Transverse colon (tissue), 4 donors: Measurements from ENCODE around the gene SLC17A7. TPM values are rescaled to one million over a fixed set of nuclear protein-coding genes. Genes with fewer than 3 reads are reported as not detected.

Source experiments
- DNase-seq: peaks from one replicate; pipeline ENCODE4 v3.0.0-alpha.2; 2019
- H3K27ac ChIP-seq, 4 donors: fragments of 200-600 bp; sonication (generic); 2 replicates each; pipeline ENCODE4 v1.5.1; 2016 to 2018; ENCODE audit warnings: inconsistent platforms in 4 of 4
- H3K27me3 ChIP-seq: fragments of 200-600 bp; sonication (generic); 2 replicates; pipeline ENCODE4 v1.5.1; 2017; ENCODE audit warnings: inconsistent platforms
- H3K36me3 ChIP-seq, 4 donors: fragments of 200-600 bp; sonication (generic); 2 replicates each; pipeline ENCODE4 v1.5.1; 2017 to 2019; ENCODE audit warnings: inconsistent platforms in 4 of 4
- H3K4me1 ChIP-seq, 4 donors: fragments of 200-600 bp; sonication (generic); 2 replicates each; pipeline ENCODE4 v1.5.1; 2017 to 2020; ENCODE audit warnings: inconsistent platforms in 4 of 4
- H3K4me3 ChIP-seq, 4 donors: fragments of 200-600 bp; sonication (generic); 1 replicate in 1 of 4; 2 replicates in 3 of 4; pipeline versions ENCODE4 v1.5.1 to v1.6.1; 2017 to 2019; ENCODE audit warnings: inconsistent platforms in 4 of 4
- H3K9me3 ChIP-seq, 2 donors: fragments of 200-600 bp; sonication (generic); 2 replicates each; pipeline ENCODE4 v1.5.1; 2017 to 2019; ENCODE audit warnings: inconsistent platforms in 2 of 2
- CTCF ChIP-seq, 5 experiments: fragments of 200-600 bp in 3 of 5; fragments of 450-650 bp in 2 of 5; sonication (generic) in 3 of 5; IDR thresholded peaks; 1 replicate in 2 of 5; 2 replicates in 3 of 5; pipeline ENCODE4 v1.5.1; 2016 to 2017; ENCODE audit warnings: antibody characterized with exemption in 5 of 5, inconsistent platforms in 3 of 5, mild to moderate bottlenecking in 2 of 5, moderate library complexity in 1 of 5
- EP300 ChIP-seq: sonication (generic); formaldehyde crosslinking; IDR thresholded peaks from one replicate; pipeline ENCODE4 v1.6.1; 2017; ENCODE audit warnings: antibody characterized with exemption, low read depth
- POLR2A ChIP-seq: fragments of 450-650 bp; IDR thresholded peaks from one replicate; pipeline ENCODE4 v1.6.1; 2016; ENCODE audit warnings: antibody characterized with exemption, mild to moderate bottlenecking, moderate library complexity
- POLR2AphosphoS5 ChIP-seq, 3 donors: sonication (generic); formaldehyde crosslinking; IDR thresholded peaks; one replicate each; pipeline ENCODE4 v1.6.1; 2016; ENCODE audit warnings: antibody characterized with exemption in 3 of 3
- WGBS, 2 donors: methylation state at CpG; one replicate each; pipeline ENCODE4 v1.1.5; 2018; ENCODE audit warnings: low coverage in 1 of 2; 5-methylcytosine and 5-hydroxymethylcytosine counted together
- in situ Hi-C, 4 donors: fragments of 200-750 bp; cut with MboI; loops; one replicate each; pipeline versions ENCODE4 v1.15.0 to v1.15.1; 2017; ENCODE audit warnings: low sequenced_read_pairs in 3 of 4, low pct_ligation_motif_present in 1 of 4, low pct_unique_long_range_greater_than_20kb in 1 of 4
- intact Hi-C: fragments of 100-400 bp; cut with DNase I; formaldehyde crosslinking; loops from one replicate; pipeline ENCODE4 v1.15.1; 2023; ENCODE audit warnings: low total_unique reads
- total RNA-seq, 4 donors: library from RNA; depleted of rRNA; stranded (reverse); fragments of >200 nt; gene quantifications; one replicate each; pipeline ENCODE4 v1.1.0, GENCODE V29; 2016

Gene SLC17A7
- total RNA-seq, 4 donors from 2014 or later: 0.55 to 1.1 TPM; not detected in 2

- peak overlapping the region; percentile 32 to 69 (median 60) for H3K27ac ChIP-seq
- WGBS, 2 donors: 82% methylated on average over 25 of the region's 25 CpGs; no CpG with 5 or more reads in 1 of the 2 donors
- peak; percentile 72 for DNase-seq
- H3K36me3 ChIP-seq: peaks cover 0 to 8% (median 0%) of the 10 kb centered on the region in 4 donors
- no peaks in the 10 kb centered on the region for H3K9me3 ChIP-seq
- intact Hi-C loops: loop anchor here (10.0 kb wide), 1 partner anchor 215 kb away; the partner anchor contains the start of gene ADM5
- peaks cover 8 to 31% (median 14%) of the 10 kb centered on the region in 4 donors for H3K4me1 ChIP-seq
- no peak overlapping the region for H3K4me3 ChIP-seq
- no peaks in the 10 kb centered on the region for H3K27me3 ChIP-seq
- in situ Hi-C loops: no loop called here
- TF ChIP-seq POLR2AphosphoS5 (IDR thresholded peaks at IDR 0.05) (no peak), CTCF (IDR thresholded peaks at IDR 0.05) (peak in 2 of 5 experiments; percentile 14 to 35), POLR2A (no peak), EP300 (no peak)
Measured at GRCh38 chr19:49469828-49470614, 28.7 kb upstream of the SLC17A7 start.

GRCh38 chr19:49468746-49469447 is 27.6 kb upstream of the SLC17A7 start:
- in situ Hi-C loops (no loop called here), intact Hi-C loops (no loop called here)
- peaks cover 8 to 30% (median 10%) of the 10 kb centered on the region in 4 donors for H3K4me1 ChIP-seq
- peak overlapping the region; percentile 32 to 69 (median 60) for H3K27ac ChIP-seq
- no peak overlapping the region for H3K4me3 ChIP-seq
- H3K36me3 ChIP-seq: peaks cover 0 to 14% (median 0%) of the 10 kb centered on the region in 4 donors
- H3K27me3 ChIP-seq: no peaks in the 10 kb centered on the region
- peak in 1 of 3 donors; percentile 8 for TF ChIP-seq POLR2AphosphoS5 (IDR thresholded peaks at IDR 0.05)
- TF ChIP-seq CTCF (IDR thresholded peaks at IDR 0.05): no peak
- 49% methylated on average over 15 of the region's 15 CpGs; no CpG with 5 or more reads in 1 of the 2 donors for WGBS, 2 donors
- H3K9me3 ChIP-seq: no peaks in the 10 kb centered on the region
- DNase-seq: peak; percentile 77

- TF ChIP-seq EP300 (no peak), POLR2A (no peak), CTCF (IDR thresholded peaks at IDR 0.05) (no peak), POLR2AphosphoS5 (IDR thresholded peaks at IDR 0.05) (no peak)
- H3K9me3 ChIP-seq: no peaks in the 10 kb centered on the region
- in situ Hi-C loops: no loop called here
Measured at GRCh38 chr19:49468199-49468598, 26.9 kb upstream of the SLC17A7 start.

GRCh38 chr19:49465371-49465770 is 24.0 kb upstream of the SLC17A7 start:
- whole genome bisulfite sequencing, 2 donors: 100% methylated on average over 3 of the region's 3 CpGs; no CpG with 5 or more reads in 1 of the 2 donors
- Histone ChIP-seq H3K27ac (no peak overlapping the region), H3K36me3 (peaks cover 0 to 14% (median under 1%) of the 10 kb centered on the region in 4 donors), H3K4me1 (peaks cover 3 to 21% (median 6%) of the 10 kb centered on the region in 4 donors), H3K27me3 (no peaks in the 10 kb centered on the region), H3K4me3 (no peak overlapping the region), H3K9me3 (no peaks in the 10 kb centered on the region)
- DNase-seq: no peak
- intact Hi-C loops (no loop called here), in situ Hi-C loops (no loop called here)
- TF ChIP-seq POLR2AphosphoS5 (IDR thresholded peaks at IDR 0.05) (no peak), EP300 (no peak), CTCF (IDR thresholded peaks at IDR 0.05) (no peak), POLR2A (no peak)

More at GRCh38 chr19:49468199-49468598, 26.9 kb upstream of the SLC17A7 start:
- peaks cover 0 to 14% (median 0%) of the 10 kb centered on the region in 4 donors for H3K36me3 ChIP-seq
- H3K4me1 ChIP-seq: peaks cover 3 to 25% (median 6%) of the 10 kb centered on the region in 4 donors
- H3K4me3 ChIP-seq: no peak overlapping the region
- no peak for DNase-seq
- 85% methylated on average over 19 of the region's 19 CpGs; no CpG with 5 or more reads in 1 of the 2 donors for WGBS, 2 donors
- peak overlapping the region; percentile 32 to 66 (median 57) for H3K27ac ChIP-seq
- H3K27me3 ChIP-seq: no peaks in the 10 kb centered on the region
- intact Hi-C loops: no loop called here
